Activated CD4-positive, CD25-positive, alpha-beta regulatory T cell (primary cell): ENCODE data around the gene NINJ2.

ENCODE experiments used
- DNase-seq, 4 experiments: peaks; one replicate each; lab custom pipeline; 2025; lab: John Stamatoyannopoulos, UW

Gene NINJ2

GRCh38 chr12:613996-614395 lies 49.2 kb downstream of the NINJ2 start:
- DNase-seq = no peak

GRCh38 chr12:612886-613285 lies 50.4 kb downstream of the NINJ2 start:
- no peak for DNase-seq

DNA sequence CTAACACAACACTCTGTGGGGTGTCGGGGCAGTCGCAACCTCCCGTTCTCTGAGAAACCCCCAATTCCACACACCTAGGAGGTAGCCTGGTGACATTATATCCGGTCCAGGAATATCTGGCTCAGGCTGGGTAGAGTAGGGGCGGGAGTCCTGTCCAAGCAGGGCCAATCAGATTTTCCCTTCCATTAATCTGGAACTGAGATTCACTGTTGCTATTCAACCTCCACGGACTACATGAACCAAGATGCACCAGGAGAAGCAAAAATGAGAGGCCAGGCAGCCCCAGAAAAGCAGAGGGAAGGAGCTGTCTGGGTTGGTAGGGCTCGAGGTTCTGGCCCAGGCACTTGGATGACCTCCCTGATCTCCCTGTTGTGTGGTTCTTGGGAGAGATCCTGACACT lies 51.0 kb downstream of the NINJ2 start:
- DNase-seq = no peak

GRCh38 chr12:611721-612120 lies 51.5 kb downstream of the NINJ2 start:
- no peak for DNase-seq

DNA sequence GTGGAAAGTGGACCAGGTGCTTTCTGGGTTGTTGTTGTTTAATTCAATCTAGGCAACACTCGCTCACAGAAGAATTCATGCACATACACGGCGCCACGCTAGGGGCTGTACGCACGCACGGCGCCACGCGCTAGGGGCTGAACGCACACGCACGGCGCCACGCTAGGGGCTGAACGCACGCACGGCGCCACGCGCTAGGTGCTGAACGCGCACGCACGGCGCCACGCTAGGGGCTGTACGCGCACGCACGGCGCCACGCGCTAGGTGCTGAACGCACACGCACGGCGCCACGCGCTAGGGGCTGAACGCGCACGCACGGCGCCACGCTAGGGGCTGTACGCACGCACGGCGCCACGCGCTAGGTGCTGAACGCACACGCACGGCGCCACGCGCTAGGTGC lies 54.3 kb downstream of the NINJ2 start:
- no peak for DNase-seq

- DNase-seq = no peak
Measured at GRCh38 chr12:608413-608812, 54.8 kb downstream of the NINJ2 start.

GRCh38 chr12:607541-608001 lies 55.7 kb downstream of the NINJ2 start:
- DNase-seq = no peak

GRCh38 chr12:604956-605355 lies 58.3 kb downstream of the NINJ2 start:
- no peak for DNase-seq

DNA sequence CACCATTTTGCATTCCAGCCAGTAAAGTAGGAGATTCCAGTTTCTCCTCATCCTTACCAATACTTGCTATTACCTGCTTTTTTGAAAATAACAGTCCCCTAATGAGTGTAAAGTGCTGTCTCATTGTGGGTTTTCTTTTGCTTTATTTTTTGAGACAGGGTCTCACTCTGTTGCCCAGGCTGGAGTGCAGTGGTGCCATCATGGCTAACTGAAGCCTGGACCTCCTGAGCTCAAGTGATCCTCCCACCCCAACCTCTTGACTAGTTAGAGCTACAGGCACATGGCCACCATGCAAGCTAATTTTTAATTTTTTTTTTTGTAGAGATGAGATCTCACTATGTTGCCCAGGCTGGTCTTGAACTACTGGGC lies 60.6 kb downstream of the NINJ2 start:
- no peak for DNase-seq

- no peak for DNase-seq
Measured at GRCh38 chr12:601976-602699, 61.1 kb downstream of the NINJ2 start.

- no peak for DNase-seq
Measured at GRCh38 chr12:599756-600155, 63.5 kb downstream of the NINJ2 start.

DNA sequence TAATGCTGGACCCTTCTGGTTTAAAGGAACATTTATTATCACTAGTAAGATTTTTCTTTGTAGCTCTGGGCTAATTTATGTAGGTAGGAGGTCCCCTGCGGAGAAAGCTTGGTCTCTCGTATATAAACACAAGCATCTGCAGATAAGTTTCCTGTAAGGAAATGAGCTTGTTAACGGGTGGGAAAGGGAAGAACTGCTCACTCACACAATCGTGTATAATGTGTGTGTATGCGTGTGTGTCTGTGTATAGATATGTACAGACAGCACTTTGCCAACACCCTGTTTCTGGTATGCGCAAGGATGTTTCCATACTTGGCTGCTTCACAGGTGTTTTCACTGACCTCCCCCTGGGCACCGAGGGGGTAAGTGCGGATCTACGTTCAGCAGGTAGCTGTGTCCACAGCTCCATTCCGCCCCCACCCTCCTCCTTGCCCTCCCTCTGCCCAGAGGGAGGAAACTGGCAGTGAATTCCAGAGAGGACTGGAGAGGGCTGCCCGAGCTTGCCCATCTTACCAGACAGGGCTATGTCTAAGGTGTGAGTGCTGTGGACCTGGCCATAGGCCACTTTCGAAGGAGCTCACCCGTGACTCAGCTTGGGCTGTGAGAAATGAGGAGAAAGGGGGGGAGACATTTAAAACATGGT lies 65.2 kb downstream of the NINJ2 start:
- no peak for DNase-seq

DNA sequence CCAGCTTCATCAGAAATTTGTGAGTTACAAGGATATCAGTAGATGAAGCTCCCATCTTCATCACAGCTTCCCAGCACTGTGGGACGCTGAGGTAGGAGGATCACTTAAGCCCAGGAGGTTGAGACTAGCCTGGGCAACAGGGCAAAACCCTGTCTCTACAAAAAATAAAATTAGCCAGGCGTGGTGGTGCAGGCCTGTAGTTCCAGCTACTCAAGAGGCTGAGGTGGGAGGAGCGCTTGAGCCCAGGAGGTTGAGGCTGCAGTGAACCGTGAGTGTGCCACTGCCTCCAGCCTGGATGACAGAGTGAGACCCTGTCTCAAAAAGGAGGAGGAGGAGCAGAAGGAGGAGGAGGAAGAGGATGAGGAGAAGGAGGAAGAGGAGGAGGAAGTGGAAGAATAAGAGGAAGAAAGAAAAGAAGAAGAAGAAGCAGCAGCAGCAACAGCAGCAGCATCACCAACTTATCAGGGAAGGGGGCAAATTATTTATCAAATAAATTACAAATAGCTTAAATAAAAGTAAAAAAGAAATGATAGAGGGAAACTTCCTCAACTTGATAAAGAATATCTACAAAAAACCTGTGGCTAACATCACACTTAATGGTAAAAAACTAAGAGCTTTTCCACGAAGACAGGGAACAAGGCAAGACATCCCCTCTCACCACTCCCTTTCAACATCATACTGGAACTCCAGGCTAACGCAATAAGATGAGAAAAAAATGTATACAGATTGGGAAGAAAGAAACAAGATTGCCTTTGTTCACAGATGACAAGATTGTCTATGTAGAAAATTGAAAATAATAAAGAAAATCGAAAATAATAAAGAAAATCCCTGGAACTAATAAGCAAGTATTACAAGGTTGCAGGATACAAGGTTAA lies 69.6 kb downstream of the NINJ2 start:
- no peak for DNase-seq

DNA sequence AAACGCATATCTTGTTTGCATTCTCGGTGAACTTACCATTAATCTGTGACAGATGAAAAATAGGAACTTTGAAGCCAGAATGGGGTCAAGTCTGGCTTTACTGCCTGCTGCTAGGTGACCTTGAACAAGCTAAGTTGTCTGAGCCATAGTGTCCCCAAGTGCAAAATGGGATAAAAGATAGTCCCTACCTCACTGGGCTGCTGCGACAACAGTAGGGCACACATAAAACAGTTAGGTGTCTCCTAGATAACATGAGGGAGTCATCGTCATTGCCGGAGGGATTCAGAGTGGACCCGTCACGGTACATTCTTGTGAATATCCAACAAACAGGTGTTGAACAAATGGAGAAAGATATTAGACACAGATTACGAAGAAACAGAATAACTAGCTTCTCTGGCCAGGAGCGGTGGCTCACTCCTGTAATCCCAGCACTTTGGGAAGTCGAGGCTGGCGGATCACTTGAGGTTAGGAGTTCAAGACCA lies 71.2 kb downstream of the NINJ2 start:
- DNase-seq = no peak

DNA sequence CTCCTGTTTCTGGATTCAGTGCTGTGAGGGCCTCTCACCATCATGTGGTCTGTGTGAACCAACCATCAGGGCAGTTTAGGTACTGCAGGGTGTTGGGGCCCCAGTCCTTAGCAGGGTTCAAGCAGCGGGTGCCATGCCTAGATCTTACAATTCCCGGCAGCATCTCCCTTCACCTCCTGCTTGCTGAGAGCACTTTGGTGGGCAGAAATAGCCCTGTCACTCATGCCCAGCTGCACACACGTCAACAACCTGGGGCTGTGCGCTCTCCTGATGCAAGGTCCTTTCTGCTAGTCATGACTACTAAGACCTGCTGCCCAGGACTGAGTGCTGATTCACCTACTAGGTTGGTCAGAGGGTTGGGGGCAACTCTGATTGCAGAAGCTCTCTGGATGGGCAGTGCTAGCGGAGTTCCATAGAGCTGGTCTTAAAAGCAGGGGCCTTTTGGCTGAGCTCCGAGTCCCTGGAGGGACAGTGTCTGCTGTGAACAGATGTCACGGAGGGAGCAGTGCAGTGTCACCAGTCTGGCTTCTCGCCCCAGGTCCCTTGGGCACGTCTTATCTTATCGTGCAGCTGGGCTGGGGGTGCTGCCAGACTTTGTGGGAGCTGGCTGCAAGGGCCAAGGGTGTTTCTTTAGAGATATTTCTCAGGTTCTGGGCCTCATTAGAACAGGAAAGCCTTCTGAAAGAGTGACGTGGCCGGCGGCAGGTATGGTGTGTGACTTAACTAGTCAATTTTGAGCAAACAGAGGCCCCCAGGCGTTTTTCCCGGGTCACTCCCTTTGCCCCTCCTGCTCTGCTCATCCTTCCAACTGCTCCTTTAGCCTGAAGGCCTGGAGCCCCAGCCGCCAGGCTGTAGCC lies 71.8 kb downstream of the NINJ2 start:
- no peak for DNase-seq

DNA sequence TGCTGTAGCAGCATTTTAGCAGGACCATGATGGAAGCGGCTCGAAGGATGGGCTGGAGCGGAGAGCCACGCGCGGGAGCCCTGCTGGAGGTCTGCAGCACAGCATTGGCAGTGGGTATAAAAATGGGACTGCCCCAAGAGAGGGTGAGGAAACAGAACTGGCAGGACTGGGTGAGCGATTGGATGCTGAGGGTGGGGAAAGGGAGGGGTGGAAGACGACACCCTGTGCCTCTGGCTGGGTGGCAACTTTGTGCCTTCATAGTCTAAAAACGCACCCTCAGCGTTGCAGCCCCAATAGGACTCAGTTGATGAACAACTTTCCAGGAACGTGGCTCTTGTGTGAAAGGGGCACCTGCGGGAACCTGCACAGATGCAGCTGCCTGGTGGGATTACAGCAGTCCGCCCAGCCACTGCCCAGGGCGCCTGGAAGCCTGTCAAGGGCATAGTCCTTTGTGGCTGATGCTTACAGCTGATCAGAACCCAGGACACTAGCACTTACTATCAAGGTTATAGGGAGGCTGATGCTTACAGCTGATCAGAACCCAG lies 73.0 kb downstream of the NINJ2 start:
- DNase-seq = no peak

DNA sequence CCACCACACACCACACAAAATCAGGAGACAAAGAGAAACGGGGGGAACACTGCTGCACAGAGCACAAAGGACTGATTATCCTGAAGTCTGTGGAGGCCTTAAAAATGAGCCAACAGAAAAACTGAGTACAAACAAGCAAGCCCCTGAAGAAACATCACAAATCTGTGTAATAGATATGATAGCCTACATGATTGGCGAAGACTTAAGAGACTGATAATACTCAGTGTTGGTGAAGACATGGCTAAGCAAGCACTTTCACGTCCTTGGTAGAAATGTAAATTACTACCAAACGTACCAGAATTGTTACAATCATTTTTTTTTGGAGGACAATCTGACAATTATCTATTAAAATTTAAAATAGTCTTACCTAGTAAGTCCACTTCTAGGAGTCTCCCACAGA lies 74.6 kb downstream of the NINJ2 start:
- DNase-seq = no peak

DNA sequence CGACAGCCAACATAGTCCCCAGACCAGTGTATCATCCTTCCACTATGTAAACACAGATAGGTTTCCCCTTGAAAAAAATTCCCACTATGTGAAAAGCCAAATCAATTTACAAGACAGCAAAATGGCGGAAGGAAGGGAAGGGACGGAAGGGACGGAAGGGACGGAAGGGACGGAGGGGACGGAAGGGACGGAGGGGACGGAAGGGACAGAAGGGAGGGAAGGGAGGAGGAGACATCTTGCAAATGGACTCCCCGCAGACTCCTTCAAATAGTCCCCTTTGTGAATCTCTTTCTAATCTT lies 75.3 kb downstream of the NINJ2 start:
- DNase-seq = no peak

- no peak for DNase-seq
Measured at GRCh38 chr12:587132-588023, 75.9 kb downstream of the NINJ2 start.

DNA sequence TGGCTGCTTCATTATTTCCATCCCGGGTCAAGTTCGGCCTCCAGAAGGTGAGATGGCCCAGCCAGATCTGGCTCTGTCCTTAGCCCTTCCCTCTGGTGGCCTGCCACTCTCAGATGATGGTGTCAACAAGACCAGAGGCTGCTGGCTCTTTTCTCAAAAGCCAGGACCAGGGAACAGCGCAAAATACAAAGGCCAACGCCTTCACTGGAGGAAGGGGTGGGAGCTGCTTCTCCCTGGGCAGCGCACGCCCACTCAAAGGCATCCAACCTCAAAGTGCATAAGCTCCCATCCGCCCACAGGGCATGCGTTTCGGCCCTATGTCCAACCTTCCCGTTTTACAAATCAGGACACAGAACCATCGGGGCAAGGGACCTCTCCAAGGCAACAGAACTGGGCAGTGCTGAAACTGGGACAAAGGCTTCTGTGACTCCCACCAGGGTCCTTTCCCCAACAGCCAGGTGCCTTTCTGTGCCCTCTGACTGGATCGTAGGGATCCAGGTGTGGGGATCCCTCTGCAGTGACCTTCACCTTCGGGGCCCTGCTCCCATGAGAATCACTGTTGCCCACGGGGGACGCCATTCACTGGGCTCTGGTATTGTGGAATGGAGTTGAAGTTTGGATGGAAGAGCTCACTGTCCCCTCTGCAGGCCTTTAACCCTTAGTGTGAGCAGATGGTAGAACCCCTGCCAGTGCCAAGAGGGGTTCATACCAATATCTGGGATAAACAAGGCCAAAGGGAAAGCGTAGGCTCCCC lies 76.8 kb downstream of the NINJ2 start:
- no peak for DNase-seq
